ENCODE data around the gene ANKRD33. TPM values are rescaled to one million over a fixed set of nuclear protein-coding genes. Genes with fewer than 3 reads are reported as not detected.

ANKRD33 gene
- total RNA-seq, 4 donors from 2014 or later, result not detected

DNA sequence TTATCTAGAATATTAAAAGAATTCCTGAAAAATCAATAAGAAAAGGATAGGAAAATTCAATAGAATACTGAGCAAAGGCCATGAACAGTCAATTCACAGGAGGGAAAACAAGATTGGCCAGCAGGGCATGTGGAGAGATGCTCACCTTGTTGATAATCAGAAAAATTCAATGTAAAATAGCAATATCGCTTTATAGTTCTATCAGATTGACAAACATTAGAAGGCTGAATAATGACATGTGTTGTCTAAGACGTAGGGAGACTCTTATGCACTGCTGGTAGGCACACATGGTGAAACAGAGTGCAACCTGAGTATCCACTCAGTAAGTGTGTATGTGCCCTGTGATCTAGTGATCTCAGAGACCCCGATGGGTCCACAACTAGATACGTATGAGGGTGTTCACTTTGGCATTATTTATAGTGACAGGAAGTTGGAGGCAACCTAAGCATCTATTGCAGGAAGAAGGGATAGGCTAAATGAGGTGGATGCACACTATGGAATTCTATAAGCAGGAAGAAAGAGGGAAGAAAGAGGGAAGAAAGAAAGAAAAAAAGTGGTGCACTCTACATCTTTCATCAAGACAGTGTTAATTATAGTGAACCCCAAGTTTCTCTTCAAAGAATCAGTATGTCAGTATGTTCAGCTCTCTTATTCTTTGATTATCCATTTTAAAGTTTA lies 3.8 kb upstream of the ANKRD33 start:
- TF ChIP-seq, protein P1, sequence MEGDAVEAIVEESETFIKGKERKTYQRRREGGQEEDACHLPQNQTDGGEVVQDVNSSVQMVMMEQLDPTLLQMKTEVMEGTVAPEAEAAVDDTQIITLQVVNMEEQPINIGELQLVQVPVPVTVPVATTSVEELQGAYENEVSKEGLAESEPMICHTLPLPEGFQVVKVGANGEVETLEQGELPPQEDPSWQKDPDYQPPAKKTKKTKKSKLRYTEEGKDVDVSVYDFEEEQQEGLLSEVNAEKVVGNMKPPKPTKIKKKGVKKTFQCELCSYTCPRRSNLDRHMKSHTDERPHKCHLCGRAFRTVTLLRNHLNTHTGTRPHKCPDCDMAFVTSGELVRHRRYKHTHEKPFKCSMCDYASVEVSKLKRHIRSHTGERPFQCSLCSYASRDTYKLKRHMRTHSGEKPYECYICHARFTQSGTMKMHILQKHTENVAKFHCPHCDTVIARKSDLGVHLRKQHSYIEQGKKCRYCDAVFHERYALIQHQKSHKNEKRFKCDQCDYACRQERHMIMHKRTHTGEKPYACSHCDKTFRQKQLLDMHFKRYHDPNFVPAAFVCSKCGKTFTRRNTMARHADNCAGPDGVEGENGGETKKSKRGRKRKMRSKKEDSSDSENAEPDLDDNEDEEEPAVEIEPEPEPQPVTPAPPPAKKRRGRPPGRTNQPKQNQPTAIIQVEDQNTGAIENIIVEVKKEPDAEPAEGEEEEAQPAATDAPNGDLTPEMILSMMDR (IDR thresholded peaks at IDR 0.05; ENCODE audit: low read depth), result no peak

DNA sequence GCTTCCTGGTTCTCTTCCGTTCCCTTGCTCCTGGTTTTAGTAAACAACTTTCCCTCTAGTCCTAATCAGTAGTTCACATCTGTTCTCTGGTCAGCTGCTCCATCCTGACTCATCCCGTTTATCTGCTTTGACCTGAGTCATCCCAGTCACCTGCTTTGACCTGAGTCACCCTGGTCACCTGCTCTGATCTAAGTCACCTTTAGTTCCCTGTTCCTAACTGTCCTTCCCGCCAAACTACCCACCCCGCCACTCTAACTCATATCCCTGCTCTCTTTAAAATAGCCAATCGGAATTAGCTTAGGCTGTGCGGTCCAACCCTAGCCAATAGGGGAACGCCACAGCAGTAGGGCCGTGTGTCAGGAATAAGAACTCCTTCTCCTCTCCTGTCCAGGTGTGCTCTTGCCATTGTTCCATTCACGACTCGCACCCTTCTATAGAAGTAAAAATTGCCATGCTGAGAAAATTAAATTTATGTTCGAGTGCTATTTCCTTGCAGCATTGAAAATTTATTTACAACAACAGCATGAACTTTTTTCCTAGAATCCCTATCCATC lies 3.1 kb upstream of the ANKRD33 start:
- TF ChIP-seq, protein P1 (IDR thresholded peaks at IDR 0.05; ENCODE audit: low read depth), result no peak

DNA sequence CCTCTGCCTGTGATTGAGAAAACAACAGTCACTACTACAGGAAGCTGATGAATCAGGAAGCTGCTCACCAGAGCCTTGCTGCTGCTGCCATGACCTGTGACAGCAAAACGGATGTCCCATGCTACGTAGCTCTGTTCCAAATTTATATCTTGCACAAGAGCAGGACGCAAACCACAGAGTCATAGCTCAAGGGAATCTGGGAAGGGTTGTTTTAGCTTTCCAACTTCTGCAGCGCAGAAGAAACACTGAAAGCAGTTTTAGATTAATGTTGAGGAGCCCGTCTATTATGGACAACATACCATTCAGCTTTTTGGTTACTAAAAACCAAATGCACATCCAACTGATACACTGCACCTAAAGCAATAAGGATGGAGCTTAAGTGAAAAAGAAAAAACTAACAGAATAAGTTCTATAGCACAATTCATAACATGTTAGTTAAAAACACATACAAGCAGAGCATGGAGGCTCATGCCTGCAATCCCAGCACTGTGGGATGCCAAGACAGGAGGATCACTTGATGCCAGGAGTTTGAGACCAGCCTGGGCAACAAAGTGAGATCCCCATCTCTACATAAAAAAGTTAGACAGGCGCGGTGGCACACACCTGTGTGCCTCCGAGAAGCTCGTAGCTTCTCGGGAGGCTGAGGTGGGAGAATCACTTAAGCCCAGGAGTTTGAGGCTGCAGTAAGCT lies 1.7 kb upstream of the ANKRD33 start:
- TF ChIP-seq, protein P1 (IDR thresholded peaks at IDR 0.05; ENCODE audit: low read depth), result no peak

DNA sequence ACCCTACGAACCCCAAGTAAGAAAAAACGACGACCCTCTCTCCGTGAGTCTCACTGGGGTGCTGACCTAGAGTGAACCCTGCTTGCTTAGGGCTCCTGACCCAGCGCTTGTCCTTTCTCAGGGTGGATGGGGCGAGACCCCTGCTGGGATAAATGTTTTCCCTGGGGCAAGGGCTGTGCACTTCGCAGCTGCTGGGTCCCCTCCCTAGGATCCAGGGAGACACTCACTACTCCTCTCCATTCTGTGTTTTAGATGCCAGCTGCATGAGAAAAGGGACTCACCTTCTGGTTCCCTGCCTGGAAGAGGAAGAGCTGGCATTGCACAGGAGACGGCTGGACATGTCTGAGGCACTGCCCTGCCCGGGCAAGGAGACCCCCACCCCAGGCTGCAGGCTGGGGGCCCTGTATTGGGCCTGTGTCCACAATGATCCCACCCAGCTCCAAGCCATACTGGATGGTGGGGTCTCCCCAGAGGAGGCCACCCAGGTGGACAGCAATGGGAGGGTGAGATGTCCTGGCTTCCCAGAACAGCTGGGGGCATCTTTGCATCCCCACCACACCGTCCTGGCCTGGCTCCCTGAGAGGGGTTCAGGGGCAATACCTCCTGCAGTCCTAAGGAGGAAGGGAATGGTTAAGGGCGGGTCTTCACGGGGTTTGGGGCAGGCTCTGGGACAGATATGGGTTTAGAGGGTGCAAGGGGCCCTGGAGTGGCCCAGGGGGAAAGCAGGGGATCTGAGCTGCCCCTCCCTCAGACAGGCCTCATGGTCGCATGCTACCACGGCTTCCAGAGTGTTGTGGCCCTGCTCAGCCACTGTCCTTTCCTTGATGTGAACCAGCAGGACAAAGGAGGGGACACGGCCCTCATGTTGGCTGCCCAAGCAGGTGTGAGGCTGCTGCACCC lies 663 bp downstream of the ANKRD33 start:
- TF ChIP-seq, protein P1 (IDR thresholded peaks at IDR 0.05; ENCODE audit: low read depth), result no peak

DNA sequence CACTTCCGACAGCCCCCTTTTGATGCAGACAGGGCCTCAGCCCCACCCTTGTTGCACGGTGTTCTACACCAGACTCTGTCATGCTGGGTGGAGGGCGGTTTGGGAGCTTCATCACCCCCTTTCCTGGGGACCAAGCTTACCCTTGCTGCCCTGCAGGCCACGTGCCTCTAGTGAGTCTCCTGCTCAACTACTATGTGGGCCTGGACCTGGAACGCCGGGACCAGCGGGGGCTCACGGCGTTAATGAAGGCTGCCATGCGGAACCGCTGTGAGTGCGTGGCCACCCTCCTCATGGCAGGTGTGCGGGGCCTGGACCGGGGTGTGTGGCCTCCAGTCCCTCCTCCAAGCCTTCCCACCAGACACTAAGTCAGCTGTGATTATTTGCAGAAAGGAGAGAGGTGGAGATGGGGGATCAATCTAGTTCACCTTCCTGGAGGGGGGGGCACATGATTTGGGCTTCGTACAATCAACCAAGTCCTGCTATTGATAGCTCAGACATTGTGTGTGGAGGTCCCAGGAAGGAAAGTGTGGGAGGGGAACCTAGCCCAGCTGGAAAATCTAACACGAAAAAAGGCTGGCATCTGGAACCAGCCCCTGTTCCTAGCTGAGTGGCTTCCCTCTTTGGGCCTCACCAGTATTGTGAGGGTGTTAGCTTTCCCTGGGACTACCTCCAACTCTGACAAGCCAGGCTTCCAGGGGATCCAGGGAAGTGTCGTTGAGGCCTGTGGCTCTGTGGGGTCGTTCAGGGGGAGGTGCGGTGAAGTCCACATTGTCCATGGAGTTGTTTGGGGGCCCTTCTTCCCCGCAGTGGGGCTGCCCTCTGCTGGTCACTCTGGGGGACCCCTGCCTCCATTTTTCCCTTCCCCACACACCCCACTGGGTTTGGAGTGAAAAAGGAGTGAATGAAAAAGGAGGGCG lies 1.6 kb downstream of the ANKRD33 start:
- TF ChIP-seq, protein P1 (IDR thresholded peaks at IDR 0.05; ENCODE audit: low read depth), result no peak

DNA sequence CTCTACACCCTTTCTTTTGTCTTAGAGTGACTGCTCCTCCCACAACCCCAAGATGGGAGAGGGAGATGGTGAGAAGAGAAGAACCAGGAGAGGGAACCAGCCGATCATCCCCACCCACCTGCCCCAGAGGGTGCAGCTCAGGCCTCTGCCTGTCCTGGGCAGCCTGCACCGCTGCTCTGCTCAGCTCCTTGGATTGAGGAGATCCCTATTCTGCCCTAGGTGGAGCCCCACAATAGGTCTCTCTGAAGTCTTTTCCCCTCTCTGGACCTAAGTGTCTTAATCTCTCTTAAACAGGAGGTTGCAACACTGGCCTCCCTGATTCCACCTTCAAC lies 2.2 kb downstream of the ANKRD33 start:
- TF ChIP-seq, protein P1 (IDR thresholded peaks at IDR 0.05; ENCODE audit: low read depth), result no peak

All from subcutaneous adipose tissue (tissue), 4 donors.